Measurements from ENCODE around the gene CEACAM3.

CEACAM3 gene

GRCh38 chr19:41799444-41800000 lies 3.1 kb downstream of the CEACAM3 start:
- no peak for DNase-seq (ENCODE audit: low read depth)
- TF ChIP-seq POLR2A (IDR thresholded peaks at IDR 0.05; ENCODE audit: extremely low read depth, insufficient read length), result no peak
- no peak for TF ChIP-seq MYC (IDR thresholded peaks at IDR 0.05; ENCODE audit: low read depth, low read length)
- TF ChIP-seq CTCF (IDR thresholded peaks at IDR 0.05; ENCODE audit: low read depth, low read length), result no peak
- no peak for TF ChIP-seq MAX (IDR thresholded peaks at IDR 0.05; ENCODE audit: low read depth, low read length)
- no peak overlapping the region for H3K4me3 ChIP-seq (ENCODE audit: low read depth, low read length)

DNA sequence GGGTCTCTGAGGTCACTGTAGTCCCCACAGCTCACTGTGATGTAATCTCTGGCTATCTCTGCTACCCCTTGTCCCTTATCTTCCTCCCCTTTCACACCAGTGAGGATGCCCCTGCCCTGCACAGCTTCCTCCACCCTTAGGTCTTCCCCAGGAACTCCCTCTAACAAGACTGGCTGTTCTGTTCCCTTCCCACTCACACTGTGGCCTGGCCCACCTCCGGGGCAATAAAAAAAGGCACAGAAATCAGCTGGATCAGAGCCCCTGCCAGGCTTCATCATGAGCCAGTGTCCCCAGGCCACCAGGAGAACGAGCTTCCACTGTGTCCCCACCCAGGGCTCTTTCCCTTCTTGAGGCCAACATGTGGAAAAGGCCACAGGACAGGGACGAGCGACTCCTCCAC lies 4.6 kb downstream of the CEACAM3 start:
- no peak for DNase-seq (ENCODE audit: low read depth)
- H3K4me3 ChIP-seq (ENCODE audit: low read depth, low read length), result no peak overlapping the region
- TF ChIP-seq MAX (IDR thresholded peaks at IDR 0.05; ENCODE audit: low read depth, low read length), result no peak
- TF ChIP-seq POLR2A (IDR thresholded peaks at IDR 0.05; ENCODE audit: extremely low read depth, insufficient read length), result no peak
- TF ChIP-seq CTCF (IDR thresholded peaks at IDR 0.05; ENCODE audit: low read depth, low read length), result no peak
- TF ChIP-seq MYC (IDR thresholded peaks at IDR 0.05; ENCODE audit: low read depth, low read length), result no peak

- no peak overlapping the region for H3K4me3 ChIP-seq (ENCODE audit: low read depth, low read length)
- peak; percentile 52 for DNase-seq (ENCODE audit: low read depth)
- TF ChIP-seq CTCF (IDR thresholded peaks at IDR 0.05; ENCODE audit: low read depth, low read length), result no peak
- TF ChIP-seq POLR2A (IDR thresholded peaks at IDR 0.05; ENCODE audit: extremely low read depth, insufficient read length), result no peak
- TF ChIP-seq MYC (IDR thresholded peaks at IDR 0.05; ENCODE audit: low read depth, low read length), result no peak
- TF ChIP-seq MAX (IDR thresholded peaks at IDR 0.05; ENCODE audit: low read depth, low read length), result no peak
Measured at GRCh38 chr19:41801792-41802211, 5.4 kb downstream of the CEACAM3 start.

- TF ChIP-seq MYC (IDR thresholded peaks at IDR 0.05; ENCODE audit: low read depth, low read length), result no peak
- TF ChIP-seq POLR2A (IDR thresholded peaks at IDR 0.05; ENCODE audit: extremely low read depth, insufficient read length), result no peak
- no peak for TF ChIP-seq MAX (IDR thresholded peaks at IDR 0.05; ENCODE audit: low read depth, low read length)
- TF ChIP-seq CTCF (IDR thresholded peaks at IDR 0.05; ENCODE audit: low read depth, low read length), result no peak
- no peak for DNase-seq (ENCODE audit: low read depth)
- H3K4me3 ChIP-seq (ENCODE audit: low read depth, low read length), result no peak overlapping the region
Measured at GRCh38 chr19:41802770-41803169, 6.4 kb downstream of the CEACAM3 start.

DNA sequence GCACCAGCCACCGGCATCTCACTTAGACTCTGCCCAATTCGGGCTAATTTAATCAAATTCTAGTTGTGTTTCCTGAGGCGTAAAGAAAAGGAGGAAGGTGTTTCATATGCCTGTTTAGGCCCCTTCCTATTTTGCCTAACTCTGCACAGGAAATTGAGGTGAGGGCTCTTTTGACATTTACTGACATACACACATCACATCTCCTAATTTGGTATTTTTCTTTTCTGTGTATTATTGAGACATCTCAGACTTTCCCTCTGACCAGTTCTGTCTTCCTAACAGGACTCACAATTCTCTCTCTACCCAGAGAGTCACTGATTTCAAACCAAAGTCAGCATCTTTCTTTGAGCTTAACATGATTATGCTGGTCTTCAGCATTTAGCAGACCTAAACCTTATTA lies 7.9 kb downstream of the CEACAM3 start:
- no peak for TF ChIP-seq CTCF (IDR thresholded peaks at IDR 0.05; ENCODE audit: low read depth, low read length)
- no peak for TF ChIP-seq MAX (IDR thresholded peaks at IDR 0.05; ENCODE audit: low read depth, low read length)
- no peak for TF ChIP-seq POLR2A (IDR thresholded peaks at IDR 0.05; ENCODE audit: extremely low read depth, insufficient read length)
- TF ChIP-seq MYC (IDR thresholded peaks at IDR 0.05; ENCODE audit: low read depth, low read length), result no peak
- no peak for DNase-seq (ENCODE audit: low read depth)
- H3K4me3 ChIP-seq (ENCODE audit: low read depth, low read length), result no peak overlapping the region
